ENCODE results near the gene HS6ST1. TPM values are rescaled to one million over a fixed set of nuclear protein-coding genes. Genes with fewer than 3 reads are reported as not detected.
A peak's percentile ranks its signal among the peaks of the same experiment; 100 is the strongest.

HS6ST1 gene
- polyA plus RNA-seq, 1 experiment: 22.4 TPM

GRCh38 chr2:128364441-128364911, 45.8 kb upstream of the HS6ST1 start:
- Histone ChIP-seq H3K9me3 (ENCODE audit: control insufficient read depth, insufficient read depth, low read length) (peaks cover 11% of the 10 kb centered on the region; the same call in 1 of the 2 replicates), H3K27me3 (ENCODE audit: control insufficient read depth, insufficient read depth, low read length) (no peaks in the 10 kb centered on the region), H3K4me3 (ENCODE audit: low read depth, low read length) (no peak overlapping the region), H3K27ac (ENCODE audit: low read depth, low read length) (no peak overlapping the region)
- ChIA-PET POLR2A (no interaction called here), CTCF (no interaction called here)
- no peak for DNase-seq (ENCODE audit: low read depth, low spot score)
- no peak for TF ChIP-seq CTCF (IDR thresholded peaks at IDR 0.05; ENCODE audit: low read depth, low read length)

GRCh38 chr2:128363934-128364361, 45.3 kb upstream of the HS6ST1 start:
- TF ChIP-seq CTCF (IDR thresholded peaks at IDR 0.05; ENCODE audit: low read depth, low read length): no peak
- Histone ChIP-seq H3K27ac (ENCODE audit: low read depth, low read length) (no peak overlapping the region), H3K27me3 (ENCODE audit: control insufficient read depth, insufficient read depth, low read length) (no peaks in the 10 kb centered on the region), H3K9me3 (ENCODE audit: control insufficient read depth, insufficient read depth, low read length) (peaks cover 13% of the 10 kb centered on the region; the same call in 1 of the 2 replicates), H3K4me3 (ENCODE audit: low read depth, low read length) (no peak overlapping the region)
- no peak for DNase-seq (ENCODE audit: low read depth, low spot score)
- ChIA-PET POLR2A (interaction anchor here (2.7 kb wide), 1 partner anchor 10 kb away, joined by 14 read pairs; no protein-coding TSS in a partner anchor), CTCF (no interaction called here)

GRCh38 chr2:128362889-128363228, 44.2 kb upstream of the HS6ST1 start:
- Histone ChIP-seq H3K9me3 (ENCODE audit: control insufficient read depth, insufficient read depth, low read length) (peaks cover 15% of the 10 kb centered on the region; the same call in 1 of the 2 replicates), H3K27ac (ENCODE audit: low read depth, low read length) (peak overlapping the region; percentile 81), H3K4me3 (ENCODE audit: low read depth, low read length) (no peak overlapping the region), H3K27me3 (ENCODE audit: control insufficient read depth, insufficient read depth, low read length) (no peaks in the 10 kb centered on the region)
- CTCF ChIA-PET: interaction anchor here (1.0 kb wide), 1 partner anchor 12 kb away, joined by 7 read pairs; no protein-coding TSS in a partner anchor
- DNase-seq (ENCODE audit: low read depth, low spot score): peak; percentile 51
- no peak for TF ChIP-seq CTCF (IDR thresholded peaks at IDR 0.05; ENCODE audit: low read depth, low read length)
- POLR2A ChIA-PET: interaction anchor here (0.7 to 2.7 kb wide), 6 partner anchors 8 to 16 kb away, joined by 3 to 14 read pairs (median 4); no protein-coding TSS in a partner anchor

GRCh38 chr2:128362176-128362888, 43.7 kb upstream of the HS6ST1 start:
- no peak overlapping the region for H3K4me3 ChIP-seq (ENCODE audit: low read depth, low read length)
- CTCF ChIA-PET: interaction anchor here (1.0 kb wide), 1 partner anchor 12 kb away, joined by 7 read pairs; no protein-coding TSS in a partner anchor
- no peak for TF ChIP-seq CTCF (IDR thresholded peaks at IDR 0.05; ENCODE audit: low read depth, low read length)
- no peak for DNase-seq (ENCODE audit: low read depth, low spot score)
- POLR2A ChIA-PET: interaction anchor here (0.7 to 2.7 kb wide), 6 partner anchors 8 to 17 kb away, joined by 3 to 14 read pairs (median 4); no protein-coding TSS in a partner anchor
- peak overlapping the region; percentile 81 for H3K27ac ChIP-seq (ENCODE audit: low read depth, low read length)
- peaks cover 15% of the 10 kb centered on the region; the same call in 1 of the 2 replicates for H3K9me3 ChIP-seq (ENCODE audit: control insufficient read depth, insufficient read depth, low read length)
- H3K27me3 ChIP-seq (ENCODE audit: control insufficient read depth, insufficient read depth, low read length): no peaks in the 10 kb centered on the region
